PC-3 (cell line): Measurements from ENCODE around the gene CTTN. TPM values are rescaled to one million over a fixed set of nuclear protein-coding genes. Genes with fewer than 3 reads are reported as not detected.

Source experiments
- ATAC-seq: fragments of 200-7000 bp; cut with Tn5 transposase; 2 replicates; pipeline ENCODE4 v1.9.1; 2020; ENCODE audit warnings: mild to moderate bottlenecking, moderate library complexity
- BruUV-seq: library from RNA; stranded (reverse); fragments of 400-500 nt; replicated peaks from 2 replicates; lab custom pipeline; 2021; lab: Mats Ljungman, UMichigan
- CTCF ChIA-PET: fragments of 300-600 bp; sonication (Branson Sonifier 250); formaldehyde crosslinking; loops from one replicate; lab custom pipeline; 2022; ENCODE audit warnings: antibody characterized with exemption; lab: Charles Lee
- POLR2A ChIA-PET: fragments of 300-600 bp; sonication (Branson Sonifier 250); formaldehyde crosslinking; loops from one replicate; lab custom pipeline; 2022; ENCODE audit warnings: antibody characterized with exemption; ENCODE audit not compliant: unreplicated experiment; lab: Charles Lee
- DNase-seq: peaks from one replicate; pipeline ENCODE4 v3.0.0-alpha.2; 2015
- H2AFZ ChIP-seq: fragments of 300-600 bp; sonication (generic); 2 replicates; pipeline ENCODE4 v1.6.0; 2016; ENCODE audit warnings: antibody characterized with exemption, low read length
- H3F3A ChIP-seq: fragments of 300-600 bp; sonication (generic); one replicate; pipeline ENCODE4 v1.6.0; 2017; ENCODE audit warnings: antibody characterized with exemption, low read length, control low read depth, mild to moderate bottlenecking; ENCODE audit not compliant: unreplicated experiment
- H3K27ac ChIP-seq: fragments of 300-600 bp; sonication (generic); 2 replicates; pipeline ENCODE4 v1.5.1; 2016; ENCODE audit warnings: mild to moderate bottlenecking, low read length
- H3K27me3 ChIP-seq: fragments of 300-600 bp; sonication (generic); 2 replicates; pipeline ENCODE4 v1.6.1; 2016; ENCODE audit warnings: low read length, mixed read lengths
- H3K36me3 ChIP-seq: fragments of 300-600 bp; sonication (generic); 2 replicates; pipeline ENCODE4 v1.6.1; 2016; ENCODE audit warnings: low read depth, mixed run types, low read length, mixed read lengths
- H3K4me1 ChIP-seq: fragments of 300-600 bp; sonication (generic); 2 replicates; pipeline ENCODE4 v1.5.1; 2016; ENCODE audit warnings: low read length; ENCODE audit not compliant: insufficient read depth
- H3K4me2 ChIP-seq: fragments of 300-600 bp; sonication (generic); 2 replicates; pipeline ENCODE4 v1.6.0; 2016; ENCODE audit warnings: low read length
- H3K4me3 ChIP-seq: fragments of 300-600 bp; sonication (generic); 2 replicates; pipeline ENCODE4 v1.5.1; 2016; ENCODE audit warnings: mild to moderate bottlenecking, low read length, mixed read lengths
- H3K79me2 ChIP-seq: fragments of 300-600 bp; sonication (generic); 2 replicates; pipeline ENCODE4 v1.6.1; 2017; ENCODE audit warnings: low read length, mixed read lengths
- H3K9ac ChIP-seq: fragments of 300-600 bp; sonication (generic); 2 replicates; pipeline ENCODE4 v1.6.0; 2016; ENCODE audit warnings: mild to moderate bottlenecking, low read length
- H3K9me2 ChIP-seq: fragments of 300-600 bp; sonication (generic); replicated peaks from 2 replicates; pipeline ENCODE4 v1.6.1; 2016; ENCODE audit warnings: mixed run types, low read length, mixed read lengths
- H3K9me3 ChIP-seq: fragments of 300-600 bp; sonication (generic); 2 replicates; pipeline ENCODE4 v1.6.1; 2016; ENCODE audit warnings: low read length, mixed read lengths
- H4K20me1 ChIP-seq: fragments of 300-600 bp; sonication (generic); 2 replicates; pipeline ENCODE4 v1.6.1; 2016; ENCODE audit warnings: low read length, mixed read lengths
- EZH2 ChIP-seq: fragments of 300-600 bp; sonication (generic); IDR thresholded peaks from one replicate; pipeline ENCODE4 v1.6.1; 2017; ENCODE audit warnings: antibody characterized with exemption, mild to moderate bottlenecking, low read length; ENCODE audit not compliant: unreplicated experiment
- EZH2phosphoT487 ChIP-seq: fragments of 300-600 bp; sonication (generic); IDR thresholded peaks from 2 replicates; pipeline ENCODE4 v1.6.1; 2018; ENCODE audit warnings: mild to moderate bottlenecking, antibody characterized with exemption, low read length, borderline replicate concordance
- intact Hi-C: fragments of 100-400 bp; cut with micrococcal nuclease; formaldehyde crosslinking; loops from 2 replicates; pipeline ENCODE4 v1.9.0; 2023
- total RNA-seq: library from RNA; depleted of rRNA; stranded (reverse); fragments of >200 nt; gene quantifications from 2 replicates; pipeline ENCODE4 v1.2.3, GENCODE V29; 2014
- TF ChIP-seq, protein P1 (sequence below): fragments of 300-600 bp; sonication (generic); conservative IDR thresholded peaks from 2 replicates; pipeline ENCODE4 v1.5.1; 2017; ENCODE audit warnings: antibody characterized with exemption, low read depth, mild to moderate bottlenecking, low read length

CTTN gene
- total RNA-seq, 1 experiment from 2014 or later = 244 TPM

GRCh38 chr11:70481625-70482528 is 83.5 kb downstream of the CTTN start:
- no TSS peak for BruUV-seq
- ATAC-seq = peak; percentile 91
- intact Hi-C loops = no loop called here

GRCh38 chr11:70482529-70482917 is 84.2 kb downstream of the CTTN start:
- no peaks in the 10 kb centered on the region for H4K20me1 ChIP-seq
- H3K79me2 ChIP-seq = no peaks in the 10 kb centered on the region
- DNase-seq = no peak
- H2AFZ ChIP-seq = peak overlapping the region; percentile 33
- H3K27ac ChIP-seq = peak overlapping the region; percentile 94
- intact Hi-C loops = no loop called here
- H3K4me1 ChIP-seq = peaks cover 27% of the 10 kb centered on the region
- no peaks in the 10 kb centered on the region for H3K9me2 ChIP-seq
- H3F3A ChIP-seq = no peaks in the 10 kb centered on the region
- H3K4me2 ChIP-seq = peak overlapping the region; percentile 72
- peak overlapping the region; percentile 67 for H3K9ac ChIP-seq
- no peaks in the 10 kb centered on the region for H3K9me3 ChIP-seq
- H3K36me3 ChIP-seq = no peaks in the 10 kb centered on the region
- no TSS peak for BruUV-seq
- ChIA-PET POLR2A (interaction anchor here (0.6 kb wide), 3 partner anchors 9 to 321 kb away, joined by 3 to 4 read pairs (median 3); no protein-coding TSS in a partner anchor), CTCF (interaction anchor here (0.6 to 0.9 kb wide), 2 partner anchors 15 to 97 kb away, joined by 3 to 4 read pairs; no protein-coding TSS in a partner anchor)
- TF ChIP-seq EZH2phosphoT487 = no peak
- H3K4me3 ChIP-seq = peak overlapping the region; percentile 11; the same call in 1 of the 2 replicates
- no peaks in the 10 kb centered on the region for H3K27me3 ChIP-seq
- peak; percentile 55; the same call in 1 of the 2 replicates for ATAC-seq

More at GRCh38 chr11:70481625-70482528, 83.5 kb downstream of the CTTN start:
- CTCF ChIA-PET = interaction anchor here (0.9 kb wide), 1 partner anchor 14 kb away, joined by 4 read pairs; no protein-coding TSS in a partner anchor
- Histone ChIP-seq H3K27me3 (no peaks in the 10 kb centered on the region), H3K79me2 (no peaks in the 10 kb centered on the region), H3K9me3 (no peaks in the 10 kb centered on the region), H3K9me2 (no peaks in the 10 kb centered on the region), H4K20me1 (no peaks in the 10 kb centered on the region), H3F3A (no peaks in the 10 kb centered on the region), H3K36me3 (no peaks in the 10 kb centered on the region), H2AFZ (peak overlapping the region; percentile 33), H3K27ac (peak overlapping the region; percentile 94), H3K4me1 (peaks cover 27% of the 10 kb centered on the region), H3K4me2 (peak overlapping the region; percentile 72), H3K9ac (peak overlapping the region; percentile 67), H3K4me3 (peak overlapping the region; percentile 11; the same call in 1 of the 2 replicates)
- DNase-seq = peak; percentile 94
- POLR2A ChIA-PET = interaction anchor here (0.6 kb wide), 3 partner anchors 9 to 322 kb away, joined by 3 to 4 read pairs (median 3); no protein-coding TSS in a partner anchor
- TF ChIP-seq, protein P1, sequence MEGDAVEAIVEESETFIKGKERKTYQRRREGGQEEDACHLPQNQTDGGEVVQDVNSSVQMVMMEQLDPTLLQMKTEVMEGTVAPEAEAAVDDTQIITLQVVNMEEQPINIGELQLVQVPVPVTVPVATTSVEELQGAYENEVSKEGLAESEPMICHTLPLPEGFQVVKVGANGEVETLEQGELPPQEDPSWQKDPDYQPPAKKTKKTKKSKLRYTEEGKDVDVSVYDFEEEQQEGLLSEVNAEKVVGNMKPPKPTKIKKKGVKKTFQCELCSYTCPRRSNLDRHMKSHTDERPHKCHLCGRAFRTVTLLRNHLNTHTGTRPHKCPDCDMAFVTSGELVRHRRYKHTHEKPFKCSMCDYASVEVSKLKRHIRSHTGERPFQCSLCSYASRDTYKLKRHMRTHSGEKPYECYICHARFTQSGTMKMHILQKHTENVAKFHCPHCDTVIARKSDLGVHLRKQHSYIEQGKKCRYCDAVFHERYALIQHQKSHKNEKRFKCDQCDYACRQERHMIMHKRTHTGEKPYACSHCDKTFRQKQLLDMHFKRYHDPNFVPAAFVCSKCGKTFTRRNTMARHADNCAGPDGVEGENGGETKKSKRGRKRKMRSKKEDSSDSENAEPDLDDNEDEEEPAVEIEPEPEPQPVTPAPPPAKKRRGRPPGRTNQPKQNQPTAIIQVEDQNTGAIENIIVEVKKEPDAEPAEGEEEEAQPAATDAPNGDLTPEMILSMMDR = no peak
- TF ChIP-seq EZH2phosphoT487 (no peak), EZH2 (no peak)

GRCh38 chr11:70483077-70483861 is 84.9 kb downstream of the CTTN start:
- ChIA-PET CTCF (interaction anchor here (0.6 to 0.9 kb wide), 5 partner anchors 15 to 627 kb away, joined by 3 to 9 read pairs (median 4); no protein-coding TSS in a partner anchor), POLR2A (no interaction called here)
- Histone ChIP-seq H3K9ac (peak overlapping the region; percentile 67), H3K4me2 (peak overlapping the region; percentile 72), H3K36me3 (no peaks in the 10 kb centered on the region), H4K20me1 (no peaks in the 10 kb centered on the region), H3K9me2 (no peaks in the 10 kb centered on the region), H3K27ac (peak overlapping the region; percentile 94), H3K4me3 (peak overlapping the region; percentile 11; the same call in 1 of the 2 replicates), H3K9me3 (no peaks in the 10 kb centered on the region), H3K27me3 (no peaks in the 10 kb centered on the region), H3K4me1 (peaks cover 27% of the 10 kb centered on the region), H2AFZ (0 out of 2 replicates have a peak overlapping the region, but pooled peaks have one; percentile 33), H3F3A (no peaks in the 10 kb centered on the region), H3K79me2 (no peaks in the 10 kb centered on the region)
- peak; percentile 90 for DNase-seq
- no peak for TF ChIP-seq EZH2phosphoT487
- TF ChIP-seq, protein P1 = peak; percentile 88
- no peak for TF ChIP-seq EZH2
- ATAC-seq = peak; percentile 65
- intact Hi-C loops = loop anchor here (1.0 kb wide), 1 partner anchor 16 kb away; no protein-coding TSS in a partner anchor
- no TSS peak for BruUV-seq
